K562 (cell line): ENCODE results near the gene ZNF10. TPM values are rescaled to one million over a fixed set of nuclear protein-coding genes. Genes with fewer than 3 reads are reported as not detected.

Source experiments
- BRD4 ChIP-seq: fragments of 200-600 bp; sonication (generic); IDR thresholded peaks from 2 replicates; pipeline ENCODE4 v1.6.1; 2017; ENCODE audit warnings: inconsistent platforms
- CBFA2T2 ChIP-seq: fragments of 450-650 bp; conservative IDR thresholded peaks from 2 replicates; pipeline ENCODE4 v1.6.1; 2017; ENCODE audit warnings: mild to moderate bottlenecking
- TFAM ChIP-seq: fragments of 250-450 bp; sonication (Bioruptor Pico); conservative IDR thresholded peaks from 2 replicates; pipeline ENCODE4 v1.5.0; 2021; ENCODE audit warnings: mild to moderate bottlenecking, moderate library complexity
- ZC3H8 ChIP-seq: fragments of 450-650 bp; IDR thresholded peaks from 2 replicates; pipeline ENCODE4 v1.6.1; 2017
- polyA plus RNA-seq, 8 experiments: library from polyadenylated mRNA; depleted of rRNA in 4 of 8; stranded (reverse) in 5 of 8; unstranded in 3 of 8; fragments of >200 nt; fragmentation: Nextera tagmentation in 2 of 8; fragmentation: Illumina TruSeq in 1 of 8; extraction: Ambion mirVana in 2 of 8; extraction: Trizol in 1 of 8; gene quantifications; 2 replicates each; pipeline versions ENCODE4 v1.2.1 to v1.2.3, GENCODE V29; 2011 to 2014; ENCODE audit warnings: inconsistent platforms in 1 of 8, missing spikeins in 1 of 8
- total RNA-seq, 7 experiments: library from RNA; depleted of rRNA in 6 of 7; stranded (reverse); fragments of >200 nt in 6 of 7; fragmentation: Illumina TruSeq in 2 of 7; extraction: Trizol in 2 of 7; gene quantifications; 2 replicates each; pipeline versions ENCODE4 v1.2.1 to v1.2.3, GENCODE V29; 2011 to 2021; ENCODE audit warnings: low replicate concordance in 1 of 7
- TF ChIP-seq, protein P1 (sequence below): fragments of 450-650 bp; IDR thresholded peaks from 2 replicates; pipeline ENCODE4 v1.6.1; 2016; ENCODE audit warnings: mild to moderate bottlenecking, moderate library complexity
- TF ChIP-seq, protein P2 (sequence below): fragments of 250-450 bp; sonication (Bioruptor Pico); IDR thresholded peaks from 2 replicates; pipeline ENCODE4 v1.8.0; 2022; ENCODE audit warnings: moderate library complexity, mild to moderate bottlenecking, inconsistent platforms
- TF ChIP-seq, protein P3 (sequence below): IDR thresholded peaks from 2 replicates; pipeline ENCODE4 v1.6.1; 2016; ENCODE audit warnings: missing genetic modification characterization, missing compliant biosample characterization
- TF ChIP-seq, protein P4 (sequence below): fragments of 450-650 bp; formaldehyde crosslinking; IDR thresholded peaks from 2 replicates; pipeline ENCODE4 v1.4.0; 2022; ENCODE audit warnings: missing genetic modification characterization
- TF ChIP-seq, protein P5 (sequence below): IDR thresholded peaks from 2 replicates; pipeline ENCODE4 v1.6.1; 2011; ENCODE audit warnings: borderline replicate concordance, low read depth, mild to moderate bottlenecking, moderate library complexity, low read length; ENCODE audit not compliant: insufficient read depth, poor library complexity, severe bottlenecking
- TF ChIP-seq, protein P6 (sequence below), 2 experiments: fragments of 250-450 bp in 1 of 2; fragments of 450-650 bp in 1 of 2; sonication (Bioruptor Pico) in 1 of 2; IDR thresholded peaks; 2 replicates each; pipeline versions ENCODE4 v1.6.1 to v1.8.0; 2016 to 2021; ENCODE audit warnings: mild to moderate bottlenecking in 2 of 2, moderate library complexity in 2 of 2, missing compliant biosample characterization in 1 of 2, missing genetic modification characterization in 1 of 2

Gene ZNF10
- total and polyA plus RNA-seq, 9 of the 15 experiments (the other 6 are each of a cell fraction or from before 2014, with no cell fraction given): 3.5 to 5.8 (median 4.9) TPM

DNA sequence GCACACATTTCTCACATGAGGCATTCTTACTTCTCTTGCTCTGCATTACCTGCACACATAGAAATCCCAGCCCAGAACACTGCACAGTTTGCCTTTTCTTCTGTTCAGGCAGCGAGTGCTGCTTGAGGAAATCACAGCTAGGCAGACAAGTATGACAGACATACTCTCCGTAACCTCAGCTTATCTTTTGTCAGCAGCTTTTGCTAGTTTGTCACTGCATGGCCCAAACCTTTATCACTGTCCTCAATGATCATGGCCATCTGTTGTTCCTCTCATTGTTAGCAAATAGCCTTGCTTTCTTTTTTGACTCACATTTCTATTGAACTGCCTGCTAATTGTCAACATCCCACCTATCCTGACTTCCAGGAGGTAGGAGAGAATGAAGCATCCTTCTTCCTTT, 5.3 kb downstream of the ZNF10 start (continued):
- TF ChIP-seq, protein P1, sequence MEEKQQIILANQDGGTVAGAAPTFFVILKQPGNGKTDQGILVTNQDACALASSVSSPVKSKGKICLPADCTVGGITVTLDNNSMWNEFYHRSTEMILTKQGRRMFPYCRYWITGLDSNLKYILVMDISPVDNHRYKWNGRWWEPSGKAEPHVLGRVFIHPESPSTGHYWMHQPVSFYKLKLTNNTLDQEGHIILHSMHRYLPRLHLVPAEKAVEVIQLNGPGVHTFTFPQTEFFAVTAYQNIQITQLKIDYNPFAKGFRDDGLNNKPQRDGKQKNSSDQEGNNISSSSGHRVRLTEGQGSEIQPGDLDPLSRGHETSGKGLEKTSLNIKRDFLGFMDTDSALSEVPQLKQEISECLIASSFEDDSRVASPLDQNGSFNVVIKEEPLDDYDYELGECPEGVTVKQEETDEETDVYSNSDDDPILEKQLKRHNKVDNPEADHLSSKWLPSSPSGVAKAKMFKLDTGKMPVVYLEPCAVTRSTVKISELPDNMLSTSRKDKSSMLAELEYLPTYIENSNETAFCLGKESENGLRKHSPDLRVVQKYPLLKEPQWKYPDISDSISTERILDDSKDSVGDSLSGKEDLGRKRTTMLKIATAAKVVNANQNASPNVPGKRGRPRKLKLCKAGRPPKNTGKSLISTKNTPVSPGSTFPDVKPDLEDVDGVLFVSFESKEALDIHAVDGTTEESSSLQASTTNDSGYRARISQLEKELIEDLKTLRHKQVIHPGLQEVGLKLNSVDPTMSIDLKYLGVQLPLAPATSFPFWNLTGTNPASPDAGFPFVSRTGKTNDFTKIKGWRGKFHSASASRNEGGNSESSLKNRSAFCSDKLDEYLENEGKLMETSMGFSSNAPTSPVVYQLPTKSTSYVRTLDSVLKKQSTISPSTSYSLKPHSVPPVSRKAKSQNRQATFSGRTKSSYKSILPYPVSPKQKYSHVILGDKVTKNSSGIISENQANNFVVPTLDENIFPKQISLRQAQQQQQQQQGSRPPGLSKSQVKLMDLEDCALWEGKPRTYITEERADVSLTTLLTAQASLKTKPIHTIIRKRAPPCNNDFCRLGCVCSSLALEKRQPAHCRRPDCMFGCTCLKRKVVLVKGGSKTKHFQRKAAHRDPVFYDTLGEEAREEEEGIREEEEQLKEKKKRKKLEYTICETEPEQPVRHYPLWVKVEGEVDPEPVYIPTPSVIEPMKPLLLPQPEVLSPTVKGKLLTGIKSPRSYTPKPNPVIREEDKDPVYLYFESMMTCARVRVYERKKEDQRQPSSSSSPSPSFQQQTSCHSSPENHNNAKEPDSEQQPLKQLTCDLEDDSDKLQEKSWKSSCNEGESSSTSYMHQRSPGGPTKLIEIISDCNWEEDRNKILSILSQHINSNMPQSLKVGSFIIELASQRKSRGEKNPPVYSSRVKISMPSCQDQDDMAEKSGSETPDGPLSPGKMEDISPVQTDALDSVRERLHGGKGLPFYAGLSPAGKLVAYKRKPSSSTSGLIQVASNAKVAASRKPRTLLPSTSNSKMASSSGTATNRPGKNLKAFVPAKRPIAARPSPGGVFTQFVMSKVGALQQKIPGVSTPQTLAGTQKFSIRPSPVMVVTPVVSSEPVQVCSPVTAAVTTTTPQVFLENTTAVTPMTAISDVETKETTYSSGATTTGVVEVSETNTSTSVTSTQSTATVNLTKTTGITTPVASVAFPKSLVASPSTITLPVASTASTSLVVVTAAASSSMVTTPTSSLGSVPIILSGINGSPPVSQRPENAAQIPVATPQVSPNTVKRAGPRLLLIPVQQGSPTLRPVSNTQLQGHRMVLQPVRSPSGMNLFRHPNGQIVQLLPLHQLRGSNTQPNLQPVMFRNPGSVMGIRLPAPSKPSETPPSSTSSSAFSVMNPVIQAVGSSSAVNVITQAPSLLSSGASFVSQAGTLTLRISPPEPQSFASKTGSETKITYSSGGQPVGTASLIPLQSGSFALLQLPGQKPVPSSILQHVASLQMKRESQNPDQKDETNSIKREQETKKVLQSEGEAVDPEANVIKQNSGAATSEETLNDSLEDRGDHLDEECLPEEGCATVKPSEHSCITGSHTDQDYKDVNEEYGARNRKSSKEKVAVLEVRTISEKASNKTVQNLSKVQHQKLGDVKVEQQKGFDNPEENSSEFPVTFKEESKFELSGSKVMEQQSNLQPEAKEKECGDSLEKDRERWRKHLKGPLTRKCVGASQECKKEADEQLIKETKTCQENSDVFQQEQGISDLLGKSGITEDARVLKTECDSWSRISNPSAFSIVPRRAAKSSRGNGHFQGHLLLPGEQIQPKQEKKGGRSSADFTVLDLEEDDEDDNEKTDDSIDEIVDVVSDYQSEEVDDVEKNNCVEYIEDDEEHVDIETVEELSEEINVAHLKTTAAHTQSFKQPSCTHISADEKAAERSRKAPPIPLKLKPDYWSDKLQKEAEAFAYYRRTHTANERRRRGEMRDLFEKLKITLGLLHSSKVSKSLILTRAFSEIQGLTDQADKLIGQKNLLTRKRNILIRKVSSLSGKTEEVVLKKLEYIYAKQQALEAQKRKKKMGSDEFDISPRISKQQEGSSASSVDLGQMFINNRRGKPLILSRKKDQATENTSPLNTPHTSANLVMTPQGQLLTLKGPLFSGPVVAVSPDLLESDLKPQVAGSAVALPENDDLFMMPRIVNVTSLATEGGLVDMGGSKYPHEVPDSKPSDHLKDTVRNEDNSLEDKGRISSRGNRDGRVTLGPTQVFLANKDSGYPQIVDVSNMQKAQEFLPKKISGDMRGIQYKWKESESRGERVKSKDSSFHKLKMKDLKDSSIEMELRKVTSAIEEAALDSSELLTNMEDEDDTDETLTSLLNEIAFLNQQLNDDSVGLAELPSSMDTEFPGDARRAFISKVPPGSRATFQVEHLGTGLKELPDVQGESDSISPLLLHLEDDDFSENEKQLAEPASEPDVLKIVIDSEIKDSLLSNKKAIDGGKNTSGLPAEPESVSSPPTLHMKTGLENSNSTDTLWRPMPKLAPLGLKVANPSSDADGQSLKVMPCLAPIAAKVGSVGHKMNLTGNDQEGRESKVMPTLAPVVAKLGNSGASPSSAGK: no peak
- TF ChIP-seq TFAM (CRISPR knock-in tag) (no peak), BRD4 (no peak), ZC3H8 (no peak), CBFA2T2 (peak; percentile 90)
- TF ChIP-seq, protein P2, sequence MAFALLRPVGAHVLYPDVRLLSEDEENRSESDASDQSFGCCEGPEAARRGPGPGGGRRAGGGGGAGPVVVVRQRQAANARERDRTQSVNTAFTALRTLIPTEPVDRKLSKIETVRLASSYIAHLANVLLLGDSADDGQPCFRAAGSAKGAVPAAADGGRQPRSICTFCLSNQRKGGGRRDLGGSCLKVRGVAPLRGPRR (CRISPR knock-in tag): no peak
- TF ChIP-seq, protein P3, sequence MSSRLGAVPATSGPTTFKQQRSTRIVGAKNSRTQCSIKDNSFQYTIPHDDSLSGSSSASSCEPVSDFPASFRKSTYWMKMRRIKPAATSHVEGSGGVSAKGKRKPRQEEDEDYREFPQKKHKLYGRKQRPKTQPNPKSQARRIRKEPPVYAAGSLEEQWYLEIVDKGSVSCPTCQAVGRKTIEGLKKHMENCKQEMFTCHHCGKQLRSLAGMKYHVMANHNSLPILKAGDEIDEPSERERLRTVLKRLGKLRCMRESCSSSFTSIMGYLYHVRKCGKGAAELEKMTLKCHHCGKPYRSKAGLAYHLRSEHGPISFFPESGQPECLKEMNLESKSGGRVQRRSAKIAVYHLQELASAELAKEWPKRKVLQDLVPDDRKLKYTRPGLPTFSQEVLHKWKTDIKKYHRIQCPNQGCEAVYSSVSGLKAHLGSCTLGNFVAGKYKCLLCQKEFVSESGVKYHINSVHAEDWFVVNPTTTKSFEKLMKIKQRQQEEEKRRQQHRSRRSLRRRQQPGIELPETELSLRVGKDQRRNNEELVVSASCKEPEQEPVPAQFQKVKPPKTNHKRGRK: no peak
- TF ChIP-seq, protein P4, sequence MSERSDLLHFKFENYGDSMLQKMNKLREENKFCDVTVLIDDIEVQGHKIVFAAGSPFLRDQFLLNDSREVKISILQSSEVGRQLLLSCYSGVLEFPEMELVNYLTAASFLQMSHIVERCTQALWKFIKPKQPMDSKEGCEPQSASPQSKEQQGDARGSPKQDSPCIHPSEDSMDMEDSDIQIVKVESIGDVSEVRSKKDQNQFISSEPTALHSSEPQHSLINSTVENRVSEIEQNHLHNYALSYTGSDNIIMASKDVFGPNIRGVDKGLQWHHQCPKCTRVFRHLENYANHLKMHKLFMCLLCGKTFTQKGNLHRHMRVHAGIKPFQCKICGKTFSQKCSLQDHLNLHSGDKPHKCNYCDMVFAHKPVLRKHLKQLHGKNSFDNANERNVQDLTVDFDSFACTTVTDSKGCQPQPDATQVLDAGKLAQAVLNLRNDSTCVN (CRISPR knock-in tag): no peak
- TF ChIP-seq, protein P5, sequence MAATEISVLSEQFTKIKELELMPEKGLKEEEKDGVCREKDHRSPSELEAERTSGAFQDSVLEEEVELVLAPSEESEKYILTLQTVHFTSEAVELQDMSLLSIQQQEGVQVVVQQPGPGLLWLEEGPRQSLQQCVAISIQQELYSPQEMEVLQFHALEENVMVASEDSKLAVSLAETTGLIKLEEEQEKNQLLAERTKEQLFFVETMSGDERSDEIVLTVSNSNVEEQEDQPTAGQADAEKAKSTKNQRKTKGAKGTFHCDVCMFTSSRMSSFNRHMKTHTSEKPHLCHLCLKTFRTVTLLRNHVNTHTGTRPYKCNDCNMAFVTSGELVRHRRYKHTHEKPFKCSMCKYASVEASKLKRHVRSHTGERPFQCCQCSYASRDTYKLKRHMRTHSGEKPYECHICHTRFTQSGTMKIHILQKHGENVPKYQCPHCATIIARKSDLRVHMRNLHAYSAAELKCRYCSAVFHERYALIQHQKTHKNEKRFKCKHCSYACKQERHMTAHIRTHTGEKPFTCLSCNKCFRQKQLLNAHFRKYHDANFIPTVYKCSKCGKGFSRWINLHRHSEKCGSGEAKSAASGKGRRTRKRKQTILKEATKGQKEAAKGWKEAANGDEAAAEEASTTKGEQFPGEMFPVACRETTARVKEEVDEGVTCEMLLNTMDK: no peak
- TF ChIP-seq, protein P6, sequence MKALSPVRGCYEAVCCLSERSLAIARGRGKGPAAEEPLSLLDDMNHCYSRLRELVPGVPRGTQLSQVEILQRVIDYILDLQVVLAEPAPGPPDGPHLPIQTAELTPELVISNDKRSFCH (CRISPR knock-in tag; IDR thresholded peaks at IDR 0.05): no peak
- TF ChIP-seq, protein P6 (tag; IDR thresholded peaks at IDR 0.05): no peak
